Kasumi-1 (cell line): ENCODE measurements around the gene TBL1XR1.
"Not testable (repeated sequence)": the region's sequence is repeated elsewhere in the genome, so short reads cannot be mapped to it uniquely, and the experiment has no call there.

ENCODE experiments used
- DNase-seq, 2 experiments: peaks; one replicate each; lab custom pipeline; 2025; lab: John Stamatoyannopoulos, UW

TBL1XR1 gene

DNA sequence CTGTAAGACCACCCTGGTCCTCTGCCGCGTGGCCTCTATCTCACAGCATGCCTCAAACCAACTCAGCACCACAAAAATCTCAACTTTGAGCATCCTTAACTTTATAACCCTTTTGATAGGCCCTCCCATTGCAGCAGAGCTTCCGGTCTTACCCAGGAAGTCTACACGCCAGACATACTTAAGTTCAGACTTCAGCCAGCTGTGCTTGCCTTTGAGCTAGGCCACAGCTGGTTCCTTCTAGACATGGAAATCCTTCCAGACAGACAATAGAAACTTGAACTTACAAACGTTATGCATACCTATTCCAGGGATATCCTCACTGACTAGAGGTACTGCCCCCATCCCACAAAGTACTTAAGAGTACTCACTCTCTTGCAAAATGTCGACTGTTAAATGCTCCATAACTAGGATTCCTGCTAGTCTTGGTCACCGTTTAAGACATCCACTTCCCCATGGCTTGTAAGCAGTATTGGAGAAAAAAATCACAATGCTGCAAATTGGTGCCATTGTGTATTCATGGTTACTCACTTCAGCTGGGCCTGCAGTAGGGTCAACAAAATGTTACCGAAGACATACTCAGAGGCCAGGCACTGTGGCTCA lies 183.5 kb downstream of the TBL1XR1 start:
- DNase-seq, result no peak

GRCh38 chr3:177005718-177006405 lies 191.4 kb downstream of the TBL1XR1 start:
- no peak for DNase-seq

- not testable (repeated sequence) for DNase-seq
Measured at GRCh38 chr3:177000159-177000558, 197.1 kb downstream of the TBL1XR1 start.

DNA sequence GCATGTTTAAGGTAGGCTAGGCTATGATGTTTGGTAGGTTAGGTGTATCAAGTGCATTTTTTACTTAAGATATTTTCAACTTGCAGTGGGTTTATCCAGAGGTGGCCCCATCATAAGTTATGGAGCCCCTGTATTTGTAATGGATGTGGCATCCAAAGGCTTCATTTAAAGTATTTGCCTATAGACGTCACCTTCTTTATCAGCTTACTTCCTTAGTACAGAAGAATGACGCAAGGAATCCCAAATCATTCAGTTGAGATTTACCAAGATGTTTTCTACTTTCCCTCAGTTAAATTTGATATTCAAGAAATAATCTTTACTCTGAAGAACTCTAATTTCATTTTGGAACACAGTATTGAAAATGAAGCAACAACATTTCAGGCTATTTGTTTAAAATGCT lies 201.3 kb downstream of the TBL1XR1 start:
- DNase-seq, result no peak

- no peak for DNase-seq
Measured at GRCh38 chr3:176994891-176995781, 202.1 kb downstream of the TBL1XR1 start.

- no peak for DNase-seq
Measured at GRCh38 chr3:176994393-176994792, 202.9 kb downstream of the TBL1XR1 start.

DNA sequence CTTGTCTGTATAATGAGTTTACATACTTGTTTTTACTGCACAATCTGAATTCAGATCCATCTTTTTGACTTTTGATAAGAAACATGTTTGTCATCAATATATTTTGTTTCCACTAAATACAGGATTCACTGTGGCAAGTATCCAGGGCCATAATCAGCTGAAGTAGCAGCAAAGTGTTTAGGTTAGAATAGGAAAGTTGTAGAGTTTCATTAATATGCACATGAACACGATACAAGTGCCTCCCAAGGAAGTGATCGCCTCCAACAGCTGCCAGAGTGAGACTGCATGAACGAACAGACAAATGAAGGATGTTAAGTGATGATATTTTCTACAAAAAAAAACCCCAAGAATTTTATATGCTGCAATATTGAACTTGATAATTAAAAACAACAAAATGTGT lies 204.3 kb downstream of the TBL1XR1 start:
- DNase-seq, result no peak

- DNase-seq, result no peak
Measured at GRCh38 chr3:176992565-176992964, 204.7 kb downstream of the TBL1XR1 start.

DNA sequence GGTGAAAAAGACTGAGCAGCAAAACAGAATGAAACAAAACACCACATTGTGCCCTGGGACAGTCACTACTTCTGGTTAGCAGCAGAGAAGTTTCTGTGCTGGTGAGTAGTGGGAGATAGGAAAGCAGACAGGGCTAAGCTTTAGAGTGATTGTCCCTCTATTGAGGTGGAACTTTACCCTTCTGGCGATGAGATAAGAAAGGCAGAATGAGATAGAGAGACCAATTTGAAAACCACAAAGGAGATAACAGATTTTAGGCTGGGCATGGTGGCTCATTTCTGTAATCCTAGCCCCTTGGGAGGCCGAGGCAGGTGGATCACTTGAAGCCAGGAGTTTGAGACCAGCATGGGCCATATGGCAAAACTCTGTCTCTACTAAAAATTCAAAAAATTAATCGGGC lies 208.5 kb downstream of the TBL1XR1 start:
- no peak for DNase-seq

GRCh38 chr3:176987901-176988650 lies 209.2 kb downstream of the TBL1XR1 start:
- no peak for DNase-seq

- no peak for DNase-seq
Measured at GRCh38 chr3:176978441-176978840, 218.8 kb downstream of the TBL1XR1 start.

GRCh38 chr3:176977331-176977730 lies 220.0 kb downstream of the TBL1XR1 start:
- no peak for DNase-seq

GRCh38 chr3:176976586-176976985 lies 220.7 kb downstream of the TBL1XR1 start:
- DNase-seq, result no peak

- no peak for DNase-seq
Measured at GRCh38 chr3:176974279-176974678, 223.0 kb downstream of the TBL1XR1 start.

DNA sequence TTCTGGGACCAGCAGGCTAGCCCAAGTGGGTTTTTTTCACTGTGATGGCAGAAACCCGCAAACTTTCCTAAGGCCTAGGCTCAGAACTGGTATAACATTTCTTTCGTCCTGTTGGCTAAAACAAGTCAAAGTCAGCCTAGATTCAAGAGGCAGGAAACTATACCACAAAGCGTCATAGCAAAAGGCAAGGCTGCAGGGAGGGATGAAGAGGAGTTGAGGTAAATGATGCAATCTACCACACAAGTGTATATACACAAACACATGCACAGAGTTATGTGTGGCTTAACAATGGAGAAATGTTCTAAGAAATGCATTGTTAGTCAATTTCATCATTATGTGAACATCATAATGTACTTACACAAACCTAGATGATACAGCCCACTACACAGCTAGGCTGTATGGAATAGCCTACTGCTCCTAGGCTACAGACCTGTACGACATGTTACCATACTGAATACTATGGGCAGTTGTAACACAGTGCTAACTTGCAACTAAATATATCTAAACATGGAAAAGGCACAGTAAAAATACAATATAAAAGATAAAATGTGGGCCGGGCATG lies 225.6 kb downstream of the TBL1XR1 start:
- no peak for DNase-seq

DNA sequence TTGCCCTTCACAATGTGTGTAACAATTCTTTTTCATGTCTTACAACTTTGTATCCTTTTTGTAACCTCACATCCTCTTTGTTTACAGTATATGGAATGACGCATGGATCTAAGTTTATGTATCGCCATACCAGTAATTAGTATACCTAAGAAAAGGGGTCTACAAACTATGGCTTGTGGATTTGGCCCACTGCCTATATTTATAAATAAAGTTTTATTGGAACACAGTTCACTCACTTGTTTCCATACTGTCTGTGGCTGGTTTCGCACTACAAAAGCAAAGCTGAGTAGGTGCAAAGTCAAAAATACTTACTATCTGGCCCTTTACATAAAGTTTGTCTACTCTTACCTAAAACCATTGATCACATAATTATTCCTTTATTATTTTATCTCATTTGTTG lies 226.5 kb downstream of the TBL1XR1 start:
- DNase-seq, result no peak

- peak in 1 of 2 experiments; percentile 16 for DNase-seq
Measured at GRCh38 chr3:176969506-176969905, 227.8 kb downstream of the TBL1XR1 start.
